ENCODE results near the gene NEUROG1. TPM values are rescaled to one million over a fixed set of nuclear protein-coding genes. Genes with fewer than 3 reads are reported as not detected.

Gene NEUROG1, protein sequence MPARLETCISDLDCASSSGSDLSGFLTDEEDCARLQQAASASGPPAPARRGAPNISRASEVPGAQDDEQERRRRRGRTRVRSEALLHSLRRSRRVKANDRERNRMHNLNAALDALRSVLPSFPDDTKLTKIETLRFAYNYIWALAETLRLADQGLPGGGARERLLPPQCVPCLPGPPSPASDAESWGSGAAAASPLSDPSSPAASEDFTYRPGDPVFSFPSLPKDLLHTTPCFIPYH
- not detected for polyA plus RNA-seq (2013)

DNA sequence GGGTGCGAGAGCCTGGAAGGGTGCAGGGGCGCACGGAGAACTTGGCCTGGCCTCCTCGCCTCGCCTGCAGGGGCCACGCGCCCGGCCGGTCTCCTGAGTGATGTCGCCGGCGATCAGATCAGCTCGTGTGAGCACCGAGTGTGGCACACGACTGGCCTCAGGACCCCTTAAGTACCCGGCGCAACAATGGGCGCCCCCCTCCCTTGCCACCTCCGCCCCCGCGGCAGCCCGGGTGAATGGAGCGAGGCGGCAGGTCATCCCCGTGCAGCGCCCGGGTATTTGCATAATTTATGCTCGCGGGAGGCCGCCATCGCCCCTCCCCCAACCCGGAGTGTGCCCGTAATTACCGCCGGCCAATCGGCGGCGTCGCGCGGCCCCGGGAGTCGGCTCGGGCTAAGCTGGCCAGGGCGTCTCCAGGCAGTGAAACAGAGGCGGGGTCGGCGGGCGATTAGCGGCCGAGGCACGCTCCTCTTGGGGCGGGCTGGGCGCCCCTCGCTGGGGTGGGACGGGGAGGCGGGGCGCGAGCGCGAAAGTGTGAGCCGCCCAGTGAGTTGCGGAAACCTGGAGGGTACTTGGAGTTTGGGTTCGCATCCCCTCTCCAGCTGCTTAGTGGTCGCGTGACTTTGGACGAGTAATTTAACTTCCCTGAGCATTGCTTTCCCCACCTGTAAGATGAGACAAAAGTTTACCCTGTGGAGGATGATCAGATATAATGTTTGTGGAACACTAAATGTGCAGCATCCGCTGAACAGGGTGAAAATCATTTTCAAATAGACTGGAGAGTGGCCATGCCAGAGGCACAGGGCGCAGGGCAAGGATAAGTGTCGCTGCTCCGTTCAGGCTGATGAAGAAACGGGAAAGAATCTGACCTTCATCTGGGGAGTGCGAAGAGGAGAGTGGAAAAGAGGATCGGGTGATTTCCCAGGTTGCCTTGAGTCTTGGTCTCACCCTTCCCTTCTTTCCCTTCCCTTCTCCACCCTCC is at the start of gene NEUROG1:
TSS of gene NEUROG1 (minus strand) at position 145 of the 982 bp plus-strand sequence. CDS start 274 bp downstream, outside the sequence.
- no peak within 1 kb of the TSS for H3K27ac ChIP-seq (ENCODE audit: insufficient read depth in 1 of 2, low read depth in 1 of 2, low read length in 2 of 2, poor library complexity in 1 of 2, severe bottlenecking in 2 of 2)
- ChIA-PET POLR2A (no interaction called here), CTCF (interaction anchor here (1.4 to 7.0 kb wide), 3 partner anchors 15 to 70 kb away, joined by 4 to 46 read pairs (median 10); no protein-coding TSS in a partner anchor)
- 3% methylated on average over 55 of the region's 74 CpGs for WGBS (ENCODE audit: insufficient coverage)
- H3K27me3 ChIP-seq (replicated peaks in 2 of 5; ENCODE audit: control insufficient read depth in 4 of 5, insufficient read depth in 5 of 5, low read length in 4 of 5): peaks cover 16 to 100% (median 67%) of the 10 kb centered on the region in 5 experiments
- peaks cover 0 to 17% (median 12%) of the 10 kb centered on the region in 4 experiments for H3K4me1 ChIP-seq (ENCODE audit: control extremely low read depth in 1 of 4, control insufficient read depth in 4 of 4, insufficient read depth in 4 of 4, low read length in 3 of 4)
- peak within 1 kb of the TSS in 4 of 7 experiments; percentile 17 to 53 (median 29) for H3K4me3 ChIP-seq (ENCODE audit: control insufficient read depth in 1 of 7, extremely low read depth in 1 of 7, insufficient read depth in 4 of 7, low read depth in 2 of 7, low read length in 6 of 7)
- peak in 1 of 3 donors; percentile 30 for DNase-seq
- peaks cover 0 to 7% (median 5%) of the 10 kb centered on the region in 5 experiments for H3K9me3 ChIP-seq (ENCODE audit: control extremely low read depth in 1 of 5, control insufficient read depth in 4 of 5, insufficient read depth in 2 of 5, low read depth in 1 of 5, low read length in 4 of 5)
- H3K36me3 ChIP-seq (ENCODE audit: control insufficient read depth in 4 of 4, insufficient read depth in 4 of 4, low read length in 3 of 4): peaks cover 0 to 2% (median 0%) of the 10 kb centered on the region in 4 experiments

DNA sequence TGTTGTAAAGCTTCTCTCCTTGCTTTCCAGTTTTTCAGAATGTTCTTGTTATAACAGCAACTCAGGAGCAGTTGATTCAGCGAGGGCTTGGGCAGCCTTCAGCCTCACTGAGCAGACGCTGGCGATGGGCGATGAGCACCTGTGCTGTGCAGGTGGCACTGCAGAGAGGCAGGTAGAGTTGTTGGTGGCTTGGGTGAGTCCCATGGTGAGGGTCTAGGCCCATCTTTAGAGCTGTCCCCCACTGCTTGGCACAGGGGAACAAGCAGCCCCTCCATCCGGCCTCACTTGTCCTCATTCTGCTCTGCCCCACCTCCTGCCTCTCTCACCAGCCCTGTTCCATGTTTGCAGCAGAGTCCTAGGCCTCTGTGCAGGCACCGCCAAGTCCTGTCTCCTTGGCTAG is 49.2 kb upstream of the NEUROG1 start:
- 100% methylated on average over 6 of the region's 6 CpGs for WGBS (ENCODE audit: insufficient coverage)
- Histone ChIP-seq H3K27ac (ENCODE audit: insufficient read depth in 1 of 2, low read depth in 1 of 2, low read length in 2 of 2, poor library complexity in 1 of 2, severe bottlenecking in 2 of 2) (no peak overlapping the region), H3K4me3 (ENCODE audit: control insufficient read depth in 1 of 7, extremely low read depth in 1 of 7, insufficient read depth in 4 of 7, low read depth in 2 of 7, low read length in 6 of 7) (no peak overlapping the region), H3K4me1 (ENCODE audit: control extremely low read depth in 1 of 4, control insufficient read depth in 4 of 4, insufficient read depth in 4 of 4, low read length in 3 of 4) (no peaks in the 10 kb centered on the region), H3K9me3 (ENCODE audit: control extremely low read depth in 1 of 5, control insufficient read depth in 4 of 5, insufficient read depth in 2 of 5, low read depth in 1 of 5, low read length in 4 of 5) (no peaks in the 10 kb centered on the region), H3K36me3 (ENCODE audit: control insufficient read depth in 4 of 4, insufficient read depth in 4 of 4, low read length in 3 of 4) (no peaks in the 10 kb centered on the region), H3K27me3 (replicated peaks in 2 of 5; ENCODE audit: control insufficient read depth in 4 of 5, insufficient read depth in 5 of 5, low read length in 4 of 5) (peaks cover 4 to 38% (median 21%) of the 10 kb centered on the region in 5 experiments)
- no peak for DNase-seq
- POLR2A ChIA-PET: no interaction called here
- CTCF ChIA-PET: no interaction called here

DNA sequence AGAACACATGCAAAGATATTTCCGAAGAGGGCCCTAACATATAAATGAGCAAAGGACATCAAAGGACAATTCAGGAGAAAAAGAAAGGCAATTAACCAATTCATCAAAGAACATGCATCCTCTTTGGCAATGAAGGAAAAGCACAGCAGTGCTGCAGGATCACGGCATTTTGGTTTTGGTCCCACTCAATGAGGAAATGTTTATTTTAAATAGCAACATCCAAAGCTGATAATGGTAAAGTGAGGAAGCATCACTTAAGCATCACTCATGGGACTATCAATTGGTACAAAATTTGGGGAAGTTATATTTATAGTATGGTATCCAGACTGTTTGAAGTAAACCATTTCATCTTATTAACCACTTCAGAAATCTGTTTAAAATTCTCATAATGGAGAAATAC is 48.5 kb upstream of the NEUROG1 start:
- Histone ChIP-seq H3K27me3 (replicated peaks in 2 of 5; ENCODE audit: control insufficient read depth in 4 of 5, insufficient read depth in 5 of 5, low read length in 4 of 5) (peaks cover 4 to 44% (median 26%) of the 10 kb centered on the region in 5 experiments), H3K9me3 (ENCODE audit: control extremely low read depth in 1 of 5, control insufficient read depth in 4 of 5, insufficient read depth in 2 of 5, low read depth in 1 of 5, low read length in 4 of 5) (no peaks in the 10 kb centered on the region), H3K36me3 (ENCODE audit: control insufficient read depth in 4 of 4, insufficient read depth in 4 of 4, low read length in 3 of 4) (no peaks in the 10 kb centered on the region), H3K4me1 (ENCODE audit: control extremely low read depth in 1 of 4, control insufficient read depth in 4 of 4, insufficient read depth in 4 of 4, low read length in 3 of 4) (peaks cover 0 to 2% (median under 1%) of the 10 kb centered on the region in 4 experiments), H3K4me3 (ENCODE audit: control insufficient read depth in 1 of 7, extremely low read depth in 1 of 7, insufficient read depth in 4 of 7, low read depth in 2 of 7, low read length in 6 of 7) (no peak overlapping the region), H3K27ac (ENCODE audit: insufficient read depth in 1 of 2, low read depth in 1 of 2, low read length in 2 of 2, poor library complexity in 1 of 2, severe bottlenecking in 2 of 2) (no peak overlapping the region)
- ChIA-PET POLR2A (no interaction called here), CTCF (no interaction called here)
- no CpG with 5 or more reads among the region's 2 CpGs for WGBS (ENCODE audit: insufficient coverage)
- no peak for DNase-seq

DNA sequence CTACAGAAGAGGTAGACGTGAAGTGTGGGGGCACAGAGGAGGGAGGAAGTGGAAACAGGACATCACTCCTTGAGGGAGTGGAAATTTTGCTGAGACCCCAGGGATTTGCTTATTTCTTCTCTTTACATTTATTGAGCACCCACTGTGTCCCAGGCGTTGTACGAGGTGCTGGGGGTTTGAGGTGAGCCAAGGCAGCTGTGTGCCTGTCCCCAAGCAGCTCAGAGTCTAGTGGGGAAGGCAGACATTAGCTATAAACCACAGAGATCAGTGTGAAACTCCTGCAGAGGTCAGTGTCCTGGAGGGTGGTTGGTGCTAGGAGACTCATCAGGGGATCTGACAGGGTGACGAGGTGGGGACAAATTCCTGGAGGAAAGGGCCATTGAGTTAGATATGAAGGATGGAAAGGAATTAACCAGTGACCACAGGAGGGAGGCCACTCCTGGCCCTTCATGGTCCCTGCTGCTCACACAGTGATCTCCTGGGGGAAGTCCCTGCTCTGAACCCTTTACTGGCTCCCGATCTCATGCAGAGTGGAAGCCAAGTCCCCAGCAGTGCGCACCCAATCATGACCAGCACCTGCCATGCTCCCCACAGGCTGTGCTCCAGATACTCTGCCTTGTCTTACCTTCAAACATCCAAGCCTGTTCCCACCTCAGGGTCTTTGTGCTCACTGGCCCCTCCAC is 46.5 kb upstream of the NEUROG1 start:
- H3K27me3 ChIP-seq (replicated peaks in 2 of 5; ENCODE audit: control insufficient read depth in 4 of 5, insufficient read depth in 5 of 5, low read length in 4 of 5): peaks cover 4 to 64% (median 39%) of the 10 kb centered on the region in 5 experiments

DNA sequence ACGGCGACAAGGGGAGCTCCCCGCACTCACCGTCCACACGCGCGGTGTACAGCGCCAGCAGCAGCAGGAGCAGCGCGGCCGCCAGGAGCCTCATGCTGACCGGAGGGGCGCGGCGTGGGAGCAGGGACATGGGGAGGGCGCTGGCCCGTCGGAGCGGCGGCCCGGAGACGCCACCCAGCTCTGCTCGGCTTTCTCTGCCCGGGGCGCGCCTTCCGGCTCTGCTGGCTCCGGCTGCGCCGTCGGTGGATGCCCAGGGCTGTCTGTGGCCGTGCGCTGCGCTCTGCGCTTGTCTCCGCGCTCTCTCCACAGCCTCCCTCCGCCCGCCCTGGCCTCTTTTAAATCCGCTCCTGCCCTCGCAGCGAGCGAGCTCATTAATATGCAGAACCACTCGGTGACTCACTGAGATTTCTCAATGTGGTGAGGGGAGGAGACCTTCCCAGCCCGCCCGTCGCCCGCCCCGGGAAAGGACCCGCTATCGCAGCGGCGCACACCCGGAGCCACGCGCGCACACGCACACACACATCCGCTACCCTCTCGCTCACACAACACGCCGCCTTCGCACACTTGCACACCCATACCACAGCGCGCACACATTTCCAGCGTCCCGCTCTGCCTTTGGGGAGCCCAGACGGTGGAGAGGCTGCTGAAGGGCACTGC is 43.0 kb upstream of the NEUROG1 start, which contains the start of gene CXCL14:
TSS of gene CXCL14 (minus strand) at position 307 of the 657 bp plus-strand sequence. CDS start at position 94, 213 bp downstream.
- ChIA-PET POLR2A (no interaction called here), CTCF (interaction anchor here (1.2 to 3.6 kb wide), 4 partner anchors 9 to 116 kb away, joined by 4 to 20 read pairs (median 5); no protein-coding TSS in a partner anchor)
- Histone ChIP-seq H3K27ac (ENCODE audit: insufficient read depth in 1 of 2, low read depth in 1 of 2, low read length in 2 of 2, poor library complexity in 1 of 2, severe bottlenecking in 2 of 2) (no peak within 1 kb of the TSS), H3K9me3 (ENCODE audit: control extremely low read depth in 1 of 5, control insufficient read depth in 4 of 5, insufficient read depth in 2 of 5, low read depth in 1 of 5, low read length in 4 of 5) (no peaks in the 10 kb centered on the region), H3K36me3 (ENCODE audit: control insufficient read depth in 4 of 4, insufficient read depth in 4 of 4, low read length in 3 of 4) (no peaks in the 10 kb centered on the region), H3K4me3 (ENCODE audit: control insufficient read depth in 1 of 7, extremely low read depth in 1 of 7, insufficient read depth in 4 of 7, low read depth in 2 of 7, low read length in 6 of 7) (peak within 1 kb of the TSS in 3 of 7 experiments; percentile 37 to 48 (median 44)), H3K4me1 (ENCODE audit: control extremely low read depth in 1 of 4, control insufficient read depth in 4 of 4, insufficient read depth in 4 of 4, low read length in 3 of 4) (peaks cover 0 to 14% (median 7%) of the 10 kb centered on the region in 4 experiments), H3K27me3 (replicated peaks in 2 of 5; ENCODE audit: control insufficient read depth in 4 of 5, insufficient read depth in 5 of 5, low read length in 4 of 5) (peaks cover 4 to 80% (median 48%) of the 10 kb centered on the region in 5 experiments)
- WGBS (ENCODE audit: insufficient coverage): 5% methylated on average over 39 of the region's 68 CpGs
- peak; percentile 69 to 89 (median 84) for DNase-seq

More for the DNA sequence above, 46.5 kb upstream of the NEUROG1 start:
- Histone ChIP-seq H3K27ac (ENCODE audit: insufficient read depth in 1 of 2, low read depth in 1 of 2, low read length in 2 of 2, poor library complexity in 1 of 2, severe bottlenecking in 2 of 2) (no peak overlapping the region), H3K36me3 (ENCODE audit: control insufficient read depth in 4 of 4, insufficient read depth in 4 of 4, low read length in 3 of 4) (no peaks in the 10 kb centered on the region), H3K9me3 (ENCODE audit: control extremely low read depth in 1 of 5, control insufficient read depth in 4 of 5, insufficient read depth in 2 of 5, low read depth in 1 of 5, low read length in 4 of 5) (no peaks in the 10 kb centered on the region), H3K4me3 (ENCODE audit: control insufficient read depth in 1 of 7, extremely low read depth in 1 of 7, insufficient read depth in 4 of 7, low read depth in 2 of 7, low read length in 6 of 7) (no peak overlapping the region), H3K4me1 (ENCODE audit: control extremely low read depth in 1 of 4, control insufficient read depth in 4 of 4, insufficient read depth in 4 of 4, low read length in 3 of 4) (peaks cover 0 to 14% (median 7%) of the 10 kb centered on the region in 4 experiments)
- DNase-seq: no peak
- ChIA-PET POLR2A (no interaction called here), CTCF (no interaction called here)
- 86% methylated on average over 6 of the region's 6 CpGs for WGBS (ENCODE audit: insufficient coverage)

DNA sequence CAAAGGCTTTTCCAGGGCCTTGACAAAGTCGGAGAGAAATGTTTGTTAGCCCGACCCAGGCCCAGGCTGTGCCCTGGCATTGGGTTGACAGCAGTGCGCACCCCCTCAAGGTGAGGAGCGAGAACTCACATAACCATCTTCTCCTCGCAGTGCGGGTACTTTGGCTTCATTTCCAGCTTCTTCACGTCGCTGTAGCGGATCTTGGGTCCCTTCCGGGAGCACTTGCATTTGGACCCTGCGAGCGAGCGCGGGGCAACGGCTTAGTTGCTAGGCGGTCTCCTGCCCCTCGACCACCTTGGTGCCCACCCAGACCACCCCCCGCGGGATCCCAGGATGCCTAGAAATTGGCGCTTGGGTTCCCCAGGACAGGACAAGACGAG is 42.5 kb upstream of the NEUROG1 start:
- ChIA-PET CTCF (interaction anchor here (1.2 to 3.6 kb wide), 3 partner anchors 9 to 116 kb away, joined by 4 to 20 read pairs (median 6); no protein-coding TSS in a partner anchor), POLR2A (no interaction called here)
- no peaks in the 10 kb centered on the region for H3K9me3 ChIP-seq (ENCODE audit: control extremely low read depth in 1 of 5, control insufficient read depth in 4 of 5, insufficient read depth in 2 of 5, low read depth in 1 of 5, low read length in 4 of 5)
- peak overlapping the region in 3 of 7 experiments; percentile 28 to 48 (median 44) for H3K4me3 ChIP-seq (ENCODE audit: control insufficient read depth in 1 of 7, extremely low read depth in 1 of 7, insufficient read depth in 4 of 7, low read depth in 2 of 7, low read length in 6 of 7)
- DNase-seq: peak in 1 of 3 donors; percentile 5
- H3K27ac ChIP-seq (ENCODE audit: insufficient read depth in 1 of 2, low read depth in 1 of 2, low read length in 2 of 2, poor library complexity in 1 of 2, severe bottlenecking in 2 of 2): no peak overlapping the region
- H3K27me3 ChIP-seq (replicated peaks in 2 of 5; ENCODE audit: control insufficient read depth in 4 of 5, insufficient read depth in 5 of 5, low read length in 4 of 5): peaks cover 4 to 79% (median 48%) of the 10 kb centered on the region in 5 experiments
- H3K4me1 ChIP-seq (ENCODE audit: control extremely low read depth in 1 of 4, control insufficient read depth in 4 of 4, insufficient read depth in 4 of 4, low read length in 3 of 4): peaks cover 0 to 14% (median 7%) of the 10 kb centered on the region in 4 experiments
- H3K36me3 ChIP-seq (ENCODE audit: control insufficient read depth in 4 of 4, insufficient read depth in 4 of 4, low read length in 3 of 4): no peaks in the 10 kb centered on the region
- 7% methylated on average over 20 of the region's 21 CpGs for WGBS (ENCODE audit: insufficient coverage)

Measured in common myeloid progenitor, CD34-positive (primary cell).